Measurements from ENCODE around the gene FOSL2. TPM values are rescaled to one million over a fixed set of nuclear protein-coding genes. Genes with fewer than 3 reads are reported as not detected.

The FOSL2 gene
- total RNA-seq, 1 donor from 2014 or later = 1.3 TPM

GRCh38 chr2:28446531-28446930, 53.9 kb downstream of the FOSL2 start:
- no peak overlapping the region for H3K4me2 ChIP-seq
- no peaks in the 10 kb centered on the region for H4K20me1 ChIP-seq (ENCODE audit: low read depth)
- H3K4me1 ChIP-seq = no peaks in the 10 kb centered on the region
- no peak overlapping the region for H3K27ac ChIP-seq
- no peaks in the 10 kb centered on the region for H3K79me2 ChIP-seq (ENCODE audit: low read depth)
- no peak overlapping the region for H2AFZ ChIP-seq (replicated peaks)
- H3K4me3 Mint-ChIP-seq = no peak overlapping the region
- no peaks in the 10 kb centered on the region for H3K9me3 ChIP-seq (ENCODE audit: low read depth)
- no peak overlapping the region for H3K4me3 ChIP-seq
- no peaks in the 10 kb centered on the region for H3K36me3 Mint-ChIP-seq
- no peak for DNase-seq (ENCODE audit: low spot score)
- no peaks in the 10 kb centered on the region for H3K36me3 ChIP-seq
- no peak overlapping the region for H3K27ac Mint-ChIP-seq
- H3K9me3 Mint-ChIP-seq = peaks cover 2% of the 10 kb centered on the region
- no peak for TF ChIP-seq EZH2 (IDR thresholded peaks at IDR 0.05)
- TF ChIP-seq CTCF (IDR thresholded peaks at IDR 0.05) = no peak
- no peak for TF ChIP-seq EZH2phosphoT487 (IDR thresholded peaks at IDR 0.05)
- H3F3A ChIP-seq (ENCODE audit: low read depth) = no peaks in the 10 kb centered on the region
- peaks cover 5% of the 10 kb centered on the region for H3K27me3 Mint-ChIP-seq (ENCODE audit: insufficient read depth, low read depth)
- peaks cover 3% of the 10 kb centered on the region for H3K4me1 Mint-ChIP-seq
- no peaks in the 10 kb centered on the region for H3K27me3 ChIP-seq
- no peak overlapping the region for H3K9ac ChIP-seq

- Mint-ChIP-seq H3K36me3 (no peaks in the 10 kb centered on the region), H3K4me1 (peaks cover 3% of the 10 kb centered on the region), H3K9me3 (peaks cover 2% of the 10 kb centered on the region), H3K27ac (no peak overlapping the region), H3K27me3 (ENCODE audit: insufficient read depth, low read depth) (peaks cover 5% of the 10 kb centered on the region), H3K4me3 (no peak overlapping the region)
- Histone ChIP-seq H3K4me2 (no peak overlapping the region), H3K4me1 (peaks cover 1% of the 10 kb centered on the region), H4K20me1 (ENCODE audit: low read depth) (no peaks in the 10 kb centered on the region), H2AFZ (replicated peaks) (no peak overlapping the region), H3K9ac (no peak overlapping the region), H3K79me2 (ENCODE audit: low read depth) (no peaks in the 10 kb centered on the region), H3F3A (ENCODE audit: low read depth) (no peaks in the 10 kb centered on the region), H3K4me3 (no peak overlapping the region), H3K9me3 (ENCODE audit: low read depth) (no peaks in the 10 kb centered on the region), H3K36me3 (no peaks in the 10 kb centered on the region), H3K27me3 (no peaks in the 10 kb centered on the region), H3K27ac (no peak overlapping the region)
- TF ChIP-seq EZH2 (IDR thresholded peaks at IDR 0.05) (no peak), CTCF (IDR thresholded peaks at IDR 0.05) (no peak), EZH2phosphoT487 (IDR thresholded peaks at IDR 0.05) (no peak)
- DNase-seq (ENCODE audit: low spot score) = no peak
Observed at GRCh38 chr2:28447086-28447485, 54.4 kb downstream of the FOSL2 start.

GRCh38 chr2:28447943-28448792, 55.5 kb downstream of the FOSL2 start:
- Histone ChIP-seq H3K79me2 (ENCODE audit: low read depth) (no peaks in the 10 kb centered on the region), H3K4me3 (no peak overlapping the region), H3K4me2 (no peak overlapping the region), H3K27me3 (no peaks in the 10 kb centered on the region), H2AFZ (replicated peaks) (no peak overlapping the region), H3K4me1 (peaks cover 3% of the 10 kb centered on the region), H3K9me3 (ENCODE audit: low read depth) (no peaks in the 10 kb centered on the region), H4K20me1 (ENCODE audit: low read depth) (no peaks in the 10 kb centered on the region), H3K36me3 (no peaks in the 10 kb centered on the region), H3F3A (ENCODE audit: low read depth) (no peaks in the 10 kb centered on the region), H3K9ac (no peak overlapping the region), H3K27ac (no peak overlapping the region)
- Mint-ChIP-seq H3K36me3 (no peaks in the 10 kb centered on the region), H3K4me3 (no peak overlapping the region), H3K27ac (no peak overlapping the region), H3K27me3 (ENCODE audit: insufficient read depth, low read depth) (peaks cover 5% of the 10 kb centered on the region), H3K9me3 (peaks cover 2% of the 10 kb centered on the region), H3K4me1 (peaks cover 3% of the 10 kb centered on the region)
- TF ChIP-seq EZH2 (IDR thresholded peaks at IDR 0.05) (no peak), EZH2phosphoT487 (IDR thresholded peaks at IDR 0.05) (no peak), CTCF (IDR thresholded peaks at IDR 0.05) (no peak)
- DNase-seq (ENCODE audit: low spot score) = no peak
